K562 (cell line): Measurements from ENCODE around the gene RPRD1B. TPM values are rescaled to one million over a fixed set of nuclear protein-coding genes. Genes with fewer than 3 reads are reported as not detected.

Experiments used
- ATF3 ChIP-seq, 2 experiments: fragments of 450-650 bp in 1 of 2; sonication (generic) in 1 of 2; formaldehyde crosslinking in 1 of 2; IDR thresholded peaks in 1 of 2; conservative IDR thresholded peaks in 1 of 2; 2 replicates each; pipeline versions ENCODE4 v1.6.1 to v1.8.1; 2016 to 2023; ENCODE audit warnings: mild to moderate bottlenecking in 2 of 2, moderate library complexity in 2 of 2, inconsistent platforms in 1 of 2, missing genetic modification reagents in 1 of 2
- BRD4 ChIP-seq: fragments of 200-600 bp; sonication (generic); IDR thresholded peaks from 2 replicates; pipeline ENCODE4 v1.6.1; 2017; ENCODE audit warnings: inconsistent platforms
- CBX5 ChIP-seq: IDR thresholded peaks from 2 replicates; pipeline ENCODE4 v1.6.1; 2014; ENCODE audit warnings: low read depth, borderline replicate concordance
- CREB3 ChIP-seq: fragments of 450-650 bp; conservative IDR thresholded peaks from 2 replicates; pipeline ENCODE4 v1.6.1; 2016; ENCODE audit warnings: missing genetic modification characterization, low read depth, mild to moderate bottlenecking, missing compliant biosample characterization, moderate library complexity
- DACH1 ChIP-seq: fragments of 450-650 bp; IDR thresholded peaks from 2 replicates; pipeline ENCODE4 v1.6.1; 2018; ENCODE audit not compliant: partially characterized antibody
- E2F1 ChIP-seq: sonication (generic); formaldehyde crosslinking; IDR thresholded peaks from 2 replicates; pipeline ENCODE4 v1.8.1; 2023; ENCODE audit warnings: mild to moderate bottlenecking, missing genetic modification reagents, moderate library complexity
- ETV1 ChIP-seq: fragments of 450-650 bp; conservative IDR thresholded peaks from 2 replicates; pipeline ENCODE4 v1.6.1; 2016; ENCODE audit warnings: missing genetic modification characterization, control low read depth, low read depth, missing compliant biosample characterization
- KHSRP ChIP-seq: fragments of 450-650 bp; IDR thresholded peaks from 2 replicates; pipeline ENCODE4 v1.6.1; 2017
- L3MBTL2 ChIP-seq: fragments of 450-650 bp; IDR thresholded peaks from 2 replicates; pipeline ENCODE4 v1.6.1; 2016; ENCODE audit warnings: mild to moderate bottlenecking, moderate library complexity
- MEIS2 ChIP-seq: fragments of 450-650 bp; IDR thresholded peaks from 2 replicates; pipeline ENCODE4 v1.6.1; 2014; ENCODE audit warnings: mild to moderate bottlenecking; ENCODE audit not compliant: partially characterized antibody
- NCOR1 ChIP-seq: fragments of 450-650 bp; IDR thresholded peaks from 2 replicates; pipeline ENCODE4 v1.6.1; 2016; ENCODE audit warnings: mild to moderate bottlenecking, moderate library complexity
- POLR2B ChIP-seq: fragments of 450-650 bp; IDR thresholded peaks from 2 replicates; pipeline ENCODE4 v1.6.1; 2018; ENCODE audit warnings: low read depth; ENCODE audit not compliant: partially characterized antibody
- POLR3A ChIP-seq: IDR thresholded peaks from 2 replicates; pipeline ENCODE4 v1.6.1; 2011; ENCODE audit warnings: borderline replicate concordance, mild to moderate bottlenecking, moderate library complexity; ENCODE audit not compliant: insufficient read length, insufficient read depth; ENCODE audit errors: extremely low read depth
- SIX5 ChIP-seq, 2 experiments: IDR thresholded peaks; 2 replicates each; pipeline ENCODE4 v1.6.1; 2011; ENCODE audit warnings: low read length in 2 of 2, borderline replicate concordance in 1 of 2, low read depth in 1 of 2, mild to moderate bottlenecking in 1 of 2, moderate library complexity in 1 of 2; ENCODE audit not compliant: insufficient read depth in 1 of 2
- SMAD3 ChIP-seq: fragments of 450-650 bp; formaldehyde crosslinking; conservative IDR thresholded peaks from 2 replicates; pipeline ENCODE4 v1.4.0; 2020; ENCODE audit warnings: mild to moderate bottlenecking
- SNAPC5 ChIP-seq: fragments of 250-450 bp; sonication (Bioruptor Pico); IDR thresholded peaks from 2 replicates; pipeline ENCODE4 v1.8.0; 2021; ENCODE audit warnings: moderate library complexity, mild to moderate bottlenecking, inconsistent platforms
- SREBF2 ChIP-seq: sonication (generic); formaldehyde crosslinking; IDR thresholded peaks from 2 replicates; pipeline ENCODE4 v1.4.0; 2020; ENCODE audit warnings: mild to moderate bottlenecking, missing genetic modification reagents
- TCF3 ChIP-seq: sonication (generic); formaldehyde crosslinking; IDR thresholded peaks from 2 replicates; pipeline ENCODE4 v1.4.0; 2020; ENCODE audit warnings: mild to moderate bottlenecking, missing genetic modification reagents
- XRCC3 ChIP-seq: fragments of 450-650 bp; IDR thresholded peaks from 2 replicates; pipeline ENCODE4 v1.6.1; 2017; ENCODE audit warnings: mild to moderate bottlenecking, moderate library complexity
- YBX1 ChIP-seq: fragments of 450-650 bp; IDR thresholded peaks from 2 replicates; pipeline ENCODE4 v1.7.1; 2016; ENCODE audit warnings: mild to moderate bottlenecking
- ZBTB12 ChIP-seq: fragments of 250-450 bp; sonication (Bioruptor Pico); IDR thresholded peaks from 2 replicates; pipeline ENCODE4 v1.4.0; 2020
- ZNF436 ChIP-seq: fragments of 250-450, 450-650 bp; sonication (Bioruptor Pico); formaldehyde crosslinking; IDR thresholded peaks from 2 replicates; pipeline ENCODE4 v1.7.0; 2020; ENCODE audit warnings: mild to moderate bottlenecking
- ZNF57 ChIP-seq: fragments of 450-650 bp; formaldehyde crosslinking; IDR thresholded peaks from 2 replicates; pipeline ENCODE4 v1.4.0; 2020; ENCODE audit warnings: mild to moderate bottlenecking, moderate library complexity
- ZNF830 ChIP-seq: fragments of 250-450 bp; sonication (Bioruptor Pico); IDR thresholded peaks from 2 replicates; pipeline ENCODE4 v1.5.0; 2021; ENCODE audit warnings: mild to moderate bottlenecking
- ZZZ3 ChIP-seq: fragments of 450-650 bp; IDR thresholded peaks from 2 replicates; pipeline ENCODE4 v1.6.1; 2016; ENCODE audit warnings: antibody characterized with exemption, mild to moderate bottlenecking, moderate library complexity
- polyA plus RNA-seq, 8 experiments: library from polyadenylated mRNA; depleted of rRNA in 4 of 8; stranded (reverse) in 5 of 8; unstranded in 3 of 8; fragments of >200 nt; fragmentation: Nextera tagmentation in 2 of 8; fragmentation: Illumina TruSeq in 1 of 8; extraction: Ambion mirVana in 2 of 8; extraction: Trizol in 1 of 8; gene quantifications; 2 replicates each; pipeline versions ENCODE4 v1.2.1 to v1.2.3, GENCODE V29; 2011 to 2014; ENCODE audit warnings: inconsistent platforms in 1 of 8, missing spikeins in 1 of 8
- total RNA-seq, 7 experiments: library from RNA; depleted of rRNA in 6 of 7; stranded (reverse); fragments of >200 nt in 6 of 7; fragmentation: Illumina TruSeq in 2 of 7; extraction: Trizol in 2 of 7; gene quantifications; 2 replicates each; pipeline versions ENCODE4 v1.2.1 to v1.2.3, GENCODE V29; 2011 to 2021; ENCODE audit warnings: low replicate concordance in 1 of 7

Gene RPRD1B
- total and polyA plus RNA-seq, 9 of the 15 experiments (the other 6 are each of a cell fraction or from before 2014, with no cell fraction given) = 5.5 to 43.0 (median 24.4) TPM

GRCh38 chr20:38084425-38084951 is 50.9 kb downstream of the RPRD1B start (continued):
- TF ChIP-seq XRCC3 (no peak), MEIS2 (peak; percentile 87), SREBF2 (CRISPR knock-in tag) (no peak), BRD4 (no peak), SIX5 (IDR thresholded peaks at IDR 0.05; ENCODE audit: borderline replicate concordance in 1 of 2, insufficient read depth in 1 of 2, low read depth in 1 of 2, low read length in 2 of 2) (no peak), KHSRP (no peak), ZZZ3 (no peak), YBX1 (no peak), ZNF57 (CRISPR knock-in tag) (no peak), ZNF436 (CRISPR knock-in tag) (no peak), ETV1 (tag) (peak; percentile 57), ZNF830 (CRISPR knock-in tag) (no peak), TCF3 (CRISPR knock-in tag) (peak; percentile 89), L3MBTL2 (no peak), ZBTB12 (CRISPR knock-in tag) (no peak), POLR2B (no peak), CBX5 (no peak), SNAPC5 (no peak), DACH1 (no peak), CREB3 (tag) (no peak; the same call in 1 of the 2 replicates), SMAD3 (CRISPR knock-in tag) (no peak), NCOR1 (peak; percentile 82), E2F1 (no peak), ATF3 (IDR thresholded peaks at IDR 0.05) (0 out of 2 replicates have a peak, but pooled peaks have one; percentile 12), ATF3 (CRISPR knock-in tag; conservative IDR thresholded peaks at IDR 0.05) (no peak), POLR3A (no peak)
